Epidermal melanocyte (primary cell): Measurements from ENCODE around the gene C19orf18.
"Not testable (repeated sequence)": the region's sequence is repeated elsewhere in the genome, so short reads cannot be mapped to it uniquely, and the experiment has no call there.

Experiments used
- DNase-seq: peaks from one replicate; pipeline ENCODE4 v3.0.0; 2011; ENCODE audit warnings: low spot score; ENCODE audit not compliant: insufficient read length

Gene C19orf18

DNA sequence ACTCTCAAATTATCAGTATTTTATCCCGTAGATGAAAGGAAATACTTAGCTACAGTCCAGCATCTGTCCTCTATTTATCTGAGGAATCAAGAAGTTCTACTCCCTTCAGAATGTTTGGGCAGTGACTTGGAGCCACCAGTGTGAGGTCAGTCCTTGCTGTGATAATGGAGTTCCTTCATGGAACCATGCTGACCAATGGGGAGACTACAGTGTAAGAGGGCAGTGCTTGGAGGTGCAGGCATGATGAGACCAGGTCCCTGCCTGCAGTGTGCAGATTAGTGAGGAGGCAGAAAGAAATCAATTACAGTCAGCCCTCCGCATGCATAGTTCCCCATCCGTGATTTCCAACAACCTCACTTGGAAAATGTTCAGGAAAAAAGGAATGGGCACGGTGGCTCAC lies at the start of gene C19orf18:
C19orf18 (minus strand) TSS at position 101 of the 400 bp plus-strand sequence. CDS start 102 bp downstream, outside the sequence.
- DNase-seq = no peak

DNA sequence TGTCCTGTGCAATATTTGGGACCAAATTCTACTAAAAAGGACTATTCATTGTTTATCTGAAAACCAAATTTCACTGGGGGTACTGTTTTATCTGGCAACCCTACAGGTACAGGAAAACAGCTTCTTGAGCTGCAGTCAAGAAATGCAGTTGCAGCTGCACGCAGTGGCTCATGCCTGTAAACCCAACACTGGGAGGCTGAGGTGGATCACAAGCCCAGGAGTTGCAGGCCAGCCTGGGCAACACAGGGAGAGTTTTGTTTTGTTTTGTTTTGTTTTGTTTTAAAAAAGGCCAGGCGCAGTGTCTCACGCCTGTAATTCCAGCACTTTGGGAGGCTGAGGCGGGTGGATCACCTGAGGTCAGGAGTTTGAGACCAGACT lies 47.9 kb upstream of the C19orf18 start:
- no peak for DNase-seq

DNA sequence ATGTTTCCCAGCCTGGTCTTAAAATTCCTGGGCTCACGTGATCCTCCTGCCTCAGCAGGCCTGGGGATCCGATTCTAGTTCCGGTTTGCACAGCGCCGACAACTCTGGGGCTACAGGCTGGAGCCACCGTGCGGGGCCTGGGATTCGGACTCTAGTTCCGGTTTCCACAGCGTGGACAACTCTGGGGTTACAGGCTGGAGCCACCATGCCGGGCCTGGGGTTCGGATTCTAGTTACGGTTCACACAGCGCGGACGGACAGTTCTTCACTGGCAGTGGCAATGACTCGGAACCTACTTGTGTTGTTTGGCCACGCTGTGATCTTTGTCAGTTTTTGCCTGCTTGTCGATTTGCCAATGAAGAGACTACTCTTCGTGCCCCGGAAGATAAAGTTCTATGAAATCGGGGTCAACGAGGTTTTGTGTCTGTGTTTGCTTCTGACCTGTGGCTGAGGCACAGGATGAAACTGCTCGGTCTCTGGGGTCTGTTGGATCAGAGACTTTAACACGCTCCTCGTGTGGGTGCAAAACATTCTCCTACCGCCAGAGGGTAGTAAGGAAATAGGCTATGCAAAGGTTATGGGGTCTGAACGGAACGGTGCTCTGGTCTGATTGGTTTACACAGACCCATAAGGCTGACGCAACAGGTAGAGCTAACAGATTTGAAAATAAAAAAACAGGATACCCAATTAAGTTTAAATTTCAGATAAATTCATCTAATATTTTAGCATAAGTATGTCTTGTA lies 47.4 kb upstream of the C19orf18 start:
- DNase-seq = no peak

DNA sequence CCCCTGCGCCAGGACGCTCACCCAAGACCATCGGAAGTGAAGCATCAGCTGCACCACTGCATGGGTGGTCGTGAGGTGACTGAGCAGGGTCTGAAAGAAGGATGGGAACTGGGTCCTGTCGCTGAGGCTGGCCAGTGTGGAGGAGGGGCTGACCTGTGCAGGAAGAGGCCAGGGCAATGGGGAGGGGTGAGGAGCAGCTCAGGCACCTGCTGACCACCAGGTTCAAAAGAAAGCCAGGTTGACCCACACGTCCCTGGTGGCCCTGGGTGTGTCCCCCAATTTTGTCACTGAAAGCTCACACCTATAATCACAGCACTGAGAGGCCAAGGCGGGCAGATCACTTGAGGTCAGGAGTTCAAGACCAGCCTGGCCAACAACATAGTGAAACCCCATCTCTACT lies 45.8 kb upstream of the C19orf18 start:
- DNase-seq = no peak

DNA sequence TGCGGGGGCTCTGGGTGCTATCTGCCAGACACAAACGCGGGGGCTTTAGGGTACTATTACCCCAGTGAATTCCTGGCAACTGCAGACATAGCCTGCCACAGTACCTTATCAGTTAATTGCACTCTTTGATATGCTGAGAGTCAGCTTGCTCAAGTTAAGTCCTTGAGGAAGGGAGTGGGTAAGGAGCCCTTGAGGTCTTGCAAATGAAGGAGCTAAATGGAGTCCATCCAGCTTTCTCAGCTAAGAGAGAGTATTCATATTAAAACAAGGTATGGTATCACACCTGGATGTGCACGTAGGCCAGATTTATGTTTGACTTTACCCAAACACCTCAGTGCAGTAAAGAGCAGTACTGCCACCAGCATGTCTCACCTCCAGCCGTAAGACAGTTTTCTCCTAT lies 39.8 kb upstream of the C19orf18 start:
- no peak for DNase-seq

DNA sequence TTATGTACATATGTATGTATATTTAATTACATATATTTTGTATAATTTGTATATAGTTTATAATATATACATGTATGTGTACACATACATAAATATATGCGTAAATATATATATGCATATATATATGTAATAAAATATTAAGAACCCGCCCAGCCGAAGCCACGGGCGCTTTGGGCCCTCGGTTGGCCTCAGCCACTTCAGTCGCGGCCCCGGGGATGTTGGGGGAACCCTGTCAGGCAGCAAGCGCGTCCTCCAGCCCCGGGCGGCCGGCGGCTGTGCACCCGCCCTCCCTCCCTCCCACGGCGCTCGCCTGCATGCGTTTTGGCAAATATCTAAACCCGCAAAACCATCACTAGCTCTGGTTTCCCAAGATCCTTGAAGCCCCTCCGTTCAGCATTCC lies 36.2 kb upstream of the C19orf18 start:
- no peak for DNase-seq

DNA sequence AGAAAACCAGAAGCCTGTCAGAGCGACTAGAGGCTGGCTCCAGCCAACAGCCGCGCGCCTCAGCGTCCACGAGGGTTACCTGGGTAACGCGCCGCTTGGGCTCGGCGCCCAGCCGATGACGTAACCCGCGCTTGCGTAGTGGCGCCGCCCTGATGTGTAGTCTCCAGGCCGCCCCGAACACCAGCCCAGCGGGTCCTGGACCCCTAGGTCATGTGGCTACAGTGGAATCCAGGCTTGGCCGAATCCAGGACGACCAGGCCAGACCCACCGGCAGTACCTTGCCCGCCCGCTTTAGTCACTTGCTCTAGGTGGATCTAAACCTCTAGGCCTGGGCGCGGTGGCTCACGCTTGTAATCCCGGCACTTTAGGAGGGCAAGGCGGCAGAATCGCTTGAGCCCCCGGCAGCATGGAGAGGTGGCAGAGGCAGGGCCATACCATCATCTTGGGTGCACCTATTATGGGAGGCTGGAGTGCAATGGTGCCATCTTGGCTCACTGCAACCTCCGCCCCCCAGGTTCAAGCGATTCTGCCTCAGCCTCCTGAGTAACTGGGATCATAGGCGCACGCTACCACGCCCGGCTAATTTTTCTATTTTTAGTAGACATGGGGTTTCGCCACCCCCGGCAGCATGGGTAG lies 35.5 kb upstream of the C19orf18 start:
- no peak for DNase-seq

DNA sequence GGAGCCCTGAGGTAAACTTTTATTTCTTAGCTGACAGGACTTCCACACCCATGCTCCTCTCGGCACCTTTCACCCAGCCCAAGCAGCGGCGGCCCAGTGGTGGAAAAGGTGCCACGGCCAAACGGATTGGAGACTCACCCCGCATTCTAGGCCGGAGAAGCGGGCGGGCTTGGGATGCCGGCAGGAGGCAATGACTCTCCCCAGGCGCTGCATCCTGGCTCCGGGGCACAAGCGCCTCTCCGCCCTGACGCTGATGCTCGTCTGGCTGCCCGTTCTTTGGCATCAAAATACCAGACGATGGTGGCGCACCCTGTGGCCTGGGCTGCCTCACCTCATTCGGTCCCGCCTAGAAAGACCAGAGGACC lies 34.9 kb upstream of the C19orf18 start:
- no peak for DNase-seq

DNA sequence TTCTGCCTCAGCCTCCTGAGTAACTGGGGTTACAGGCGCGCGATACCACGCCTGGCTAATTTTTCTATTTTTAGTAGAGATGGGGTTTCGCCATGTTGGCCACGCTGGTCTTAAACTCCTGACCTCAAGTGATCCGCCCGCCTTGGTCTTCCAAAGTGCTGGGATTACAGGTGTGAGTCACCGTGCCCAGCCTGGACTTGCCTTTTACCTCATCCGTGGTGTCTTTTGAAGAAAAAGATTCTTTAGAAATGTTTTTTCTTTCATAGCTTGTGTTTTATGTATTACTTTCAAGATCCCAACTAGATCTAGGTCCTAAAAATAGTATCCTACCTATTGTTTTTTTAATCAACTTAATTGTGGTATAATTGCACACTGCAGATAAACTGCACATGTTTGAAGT lies 34.5 kb upstream of the C19orf18 start:
- not testable (repeated sequence) for DNase-seq

DNA sequence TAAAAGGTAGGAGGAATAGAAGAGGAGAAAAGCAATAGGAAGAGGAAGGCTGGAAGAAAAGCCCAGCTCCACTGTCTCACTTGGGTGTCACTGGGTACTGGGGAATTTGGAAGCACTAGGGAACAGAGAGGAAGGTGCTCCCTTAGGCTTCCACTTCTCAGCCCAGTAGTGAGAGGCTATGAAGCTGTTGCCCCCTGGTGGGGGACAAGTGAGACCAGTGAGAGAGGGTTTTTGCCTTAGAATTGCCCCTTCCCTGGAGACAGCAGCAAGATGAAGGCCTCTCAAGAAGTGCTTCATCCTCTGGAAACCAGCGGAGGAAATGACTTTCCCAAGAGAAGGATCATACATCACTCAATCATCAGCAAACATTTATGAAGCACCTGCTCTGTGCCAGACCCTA lies 33.0 kb upstream of the C19orf18 start:
- no peak for DNase-seq

DNA sequence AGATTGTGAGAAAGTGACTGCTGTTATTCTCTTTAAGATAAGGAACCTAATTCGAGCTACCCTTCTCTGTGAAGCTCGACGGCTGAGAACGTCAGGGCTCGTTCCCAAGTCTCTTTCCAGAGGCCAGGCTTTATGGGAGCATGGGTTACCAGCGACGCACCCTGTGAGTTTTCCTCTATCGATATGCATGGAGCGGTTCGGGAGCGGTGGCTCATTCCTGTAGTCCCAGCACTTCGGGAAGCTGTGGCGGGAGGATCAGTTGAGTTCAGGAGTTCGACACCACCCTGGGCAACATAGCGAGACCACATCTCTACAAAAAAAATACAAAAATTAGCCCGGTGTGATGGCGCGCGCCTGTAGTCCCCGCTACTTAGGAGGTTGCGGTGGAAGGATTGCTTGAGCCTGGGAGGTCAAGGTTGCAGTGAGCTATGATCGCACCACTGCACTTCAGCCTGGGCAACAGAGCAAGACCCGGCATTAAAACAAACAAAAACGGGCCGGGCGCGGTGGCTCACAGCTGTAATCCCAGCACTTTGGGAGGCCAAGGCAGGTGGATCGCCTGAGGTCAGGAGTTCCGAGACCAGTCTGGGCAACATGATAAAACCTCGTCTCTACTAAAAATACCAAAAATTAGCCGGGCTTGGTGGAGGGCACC lies 29.0 kb upstream of the C19orf18 start:
- DNase-seq = no peak

DNA sequence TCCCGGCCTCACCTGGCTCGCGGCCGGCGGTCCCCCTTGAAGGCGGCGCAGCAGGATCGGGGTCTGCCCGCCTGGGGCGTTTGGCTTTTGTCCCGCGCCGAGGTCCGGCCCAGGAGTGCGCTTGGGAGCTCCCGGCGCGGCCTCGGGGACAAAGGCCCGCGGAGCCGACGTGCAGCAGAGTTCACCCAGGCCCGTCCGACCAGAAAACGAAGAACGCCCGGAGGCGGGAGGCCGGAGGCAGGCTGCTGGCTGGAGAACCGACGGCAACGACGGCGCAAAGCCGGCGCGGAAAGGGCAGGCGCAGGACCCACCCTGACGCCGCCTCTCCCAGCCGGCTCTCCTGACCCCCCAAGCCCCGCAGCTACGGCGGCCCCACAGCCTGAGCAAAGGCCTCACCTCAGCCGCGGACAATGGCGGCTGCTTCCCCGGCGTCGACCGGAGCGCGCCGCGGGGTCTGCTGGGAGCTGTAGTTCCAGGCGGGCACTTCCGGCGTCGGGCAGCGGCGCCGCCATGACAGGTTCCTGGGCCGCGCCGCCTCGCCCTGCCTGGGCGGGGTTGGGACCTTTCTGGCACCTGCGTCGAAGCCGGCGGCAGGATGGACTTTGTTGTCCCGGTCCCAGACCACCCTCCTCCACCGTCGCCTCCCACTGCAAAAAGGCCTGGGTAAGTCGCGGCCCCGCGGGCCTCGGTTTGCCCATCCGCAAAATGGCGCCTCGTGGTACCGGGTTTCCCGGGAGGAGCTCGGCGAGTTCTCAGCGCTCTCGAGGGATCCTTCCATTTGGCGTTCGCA lies 28.2 kb upstream of the C19orf18 start, which contains the start of gene ZNF606:
ZNF606 (minus strand) TSS at position 437 of the 790 bp plus-strand sequence. CDS start 1,501 bp downstream, outside the sequence.
- DNase-seq = peak; percentile 92

DNA sequence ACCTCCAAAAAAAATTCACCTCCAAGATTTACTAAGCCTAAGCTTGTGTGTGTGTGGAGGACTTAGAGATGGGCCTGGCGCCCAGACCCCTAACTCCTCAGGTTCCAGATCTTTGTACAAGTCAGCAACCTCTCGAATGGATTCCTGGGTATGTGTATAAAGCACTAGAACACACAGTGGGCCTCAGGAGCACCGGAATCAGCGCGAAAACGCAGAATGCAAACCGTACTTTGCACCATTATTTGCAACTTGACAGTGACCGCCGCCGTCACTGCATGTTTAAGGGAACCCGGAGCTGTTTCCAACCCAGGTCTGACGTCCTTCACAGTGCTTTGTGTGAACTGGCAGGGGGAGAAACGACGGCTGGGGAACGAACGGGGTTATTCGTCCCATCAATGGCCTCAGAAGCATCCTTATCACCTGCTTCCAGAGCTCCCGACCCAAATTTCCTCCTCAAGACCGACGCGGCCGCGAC lies 27.6 kb upstream of the C19orf18 start:
- DNase-seq = no peak

DNA sequence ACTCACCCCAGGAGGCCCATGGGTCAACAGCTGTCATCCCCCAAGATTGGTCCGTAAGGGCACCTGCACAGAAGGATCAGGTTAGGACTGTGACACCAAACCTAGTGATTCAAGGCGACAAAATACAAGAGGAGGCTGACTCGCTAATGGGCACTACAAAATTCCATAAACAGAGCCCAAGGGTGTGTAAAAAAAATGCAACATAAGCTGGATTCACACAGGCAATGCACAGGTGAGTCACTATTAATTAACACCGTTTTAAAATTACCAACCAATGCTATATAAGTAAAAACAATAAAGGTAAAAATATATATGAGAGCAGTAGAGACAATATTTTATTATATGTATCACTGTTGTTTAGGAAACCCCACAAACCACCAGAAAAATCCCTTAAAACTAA lies 26.3 kb upstream of the C19orf18 start:
- no peak for DNase-seq

DNA sequence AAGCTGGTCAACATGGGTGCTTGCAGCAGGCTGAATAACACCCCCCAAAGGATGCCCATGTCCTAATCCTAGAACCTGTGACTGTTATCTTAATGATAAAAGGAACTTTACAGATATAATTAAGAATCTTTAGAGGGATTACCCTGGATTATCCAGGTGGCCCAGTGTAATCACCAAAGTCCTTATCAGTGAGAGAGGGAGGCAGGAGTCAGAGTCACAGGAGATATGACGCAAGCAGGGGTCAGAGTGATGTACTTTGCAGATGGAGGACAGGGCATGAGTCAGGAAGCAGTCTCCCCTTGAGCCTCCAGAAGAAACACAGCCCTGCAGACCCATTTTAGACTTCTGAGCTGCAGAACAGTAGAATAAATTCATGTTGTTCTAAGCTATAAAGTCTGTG lies 18.5 kb upstream of the C19orf18 start:
- DNase-seq = no peak

DNA sequence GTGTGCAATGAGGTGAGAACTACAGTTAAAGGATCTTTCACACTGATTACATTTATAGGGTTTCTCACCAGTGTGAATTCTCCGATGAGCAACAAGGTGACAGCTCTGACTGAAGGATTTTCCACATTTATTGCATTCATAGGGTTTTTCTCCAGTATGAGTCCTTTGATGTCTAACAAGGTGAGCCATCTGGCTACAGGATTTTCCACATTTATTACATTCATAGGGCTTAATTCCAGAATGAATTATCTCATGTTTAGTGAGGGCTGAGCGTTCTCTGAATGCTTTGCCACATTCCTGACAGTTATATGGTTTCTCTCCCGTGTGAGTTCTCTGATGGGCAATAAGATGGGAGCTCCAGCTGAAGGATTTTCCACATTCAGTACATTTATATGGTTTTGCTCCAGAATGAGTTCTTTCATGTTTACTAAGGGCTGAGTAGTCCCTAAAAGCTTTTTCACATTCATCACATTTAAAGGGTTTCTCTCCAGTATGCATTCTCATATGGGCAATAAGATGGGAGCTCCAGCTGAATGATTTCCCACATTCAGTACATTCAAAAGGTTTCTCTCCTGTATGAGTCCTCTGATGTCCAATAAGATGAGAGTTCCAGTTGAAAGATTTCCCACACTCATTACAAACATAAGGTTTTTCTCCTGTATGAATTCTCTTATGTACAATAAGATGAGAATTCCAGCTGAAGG lies 4.4 kb upstream of the C19orf18 start:
- DNase-seq = no peak

DNA sequence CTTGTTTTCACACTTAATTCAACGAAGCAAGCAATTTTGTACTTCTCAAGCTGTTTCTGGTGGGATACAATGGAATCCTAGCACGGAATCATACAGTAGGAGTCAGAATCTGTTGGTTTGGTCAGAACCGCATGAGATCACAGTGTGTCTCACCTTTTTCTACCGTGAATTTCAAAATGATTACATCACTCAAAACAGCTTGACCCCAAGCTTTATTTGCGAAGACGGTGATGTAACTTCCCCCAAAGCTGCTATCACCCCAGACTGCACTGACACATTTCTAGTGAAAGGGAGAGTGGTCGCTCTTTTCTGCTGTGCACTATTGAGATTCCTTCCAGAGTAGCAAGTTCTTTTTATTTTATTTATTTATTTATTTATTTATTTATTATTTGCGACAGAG lies 9.6 kb downstream of the C19orf18 start:
- DNase-seq = no peak

DNA sequence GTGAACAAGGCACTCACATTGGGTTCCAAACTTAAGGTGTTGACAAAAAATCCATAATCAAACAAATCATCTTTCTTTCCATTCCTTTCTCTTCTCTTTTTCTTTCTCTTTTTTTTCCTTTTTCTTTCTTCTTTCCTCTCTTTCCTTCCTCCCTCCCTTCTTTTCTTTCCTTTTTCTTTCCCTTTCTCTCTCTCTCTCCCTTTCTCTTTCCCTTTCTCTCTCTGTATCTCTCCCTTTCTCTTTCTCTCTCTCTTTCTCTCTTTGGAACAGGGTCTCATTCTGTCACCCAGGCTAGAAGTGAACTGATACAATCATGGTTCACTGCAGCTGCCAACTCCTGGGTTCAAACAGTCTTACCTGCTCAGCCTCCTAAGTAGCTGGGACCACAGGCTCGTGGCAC lies 12.5 kb downstream of the C19orf18 start:
- DNase-seq = no peak

DNA sequence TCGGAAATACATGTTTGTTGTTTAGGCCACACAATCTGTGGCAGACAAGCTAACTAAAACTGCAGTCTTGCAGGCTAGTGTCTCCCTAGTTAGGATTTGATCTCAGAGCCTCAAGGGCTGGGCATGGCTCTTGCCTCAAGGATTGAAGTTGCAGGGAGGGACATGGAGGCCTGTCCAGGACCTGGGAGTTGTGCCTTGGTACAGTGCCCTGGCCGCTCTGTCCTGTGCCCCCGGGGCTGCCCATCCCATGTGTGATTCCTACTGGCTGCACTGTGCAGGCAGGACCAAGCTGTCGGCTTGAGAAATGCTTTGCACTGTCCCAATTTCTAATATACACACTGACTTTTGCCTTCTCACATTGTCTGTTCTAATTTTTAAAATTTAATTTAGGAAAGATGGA lies 19.3 kb downstream of the C19orf18 start:
- DNase-seq = no peak

DNA sequence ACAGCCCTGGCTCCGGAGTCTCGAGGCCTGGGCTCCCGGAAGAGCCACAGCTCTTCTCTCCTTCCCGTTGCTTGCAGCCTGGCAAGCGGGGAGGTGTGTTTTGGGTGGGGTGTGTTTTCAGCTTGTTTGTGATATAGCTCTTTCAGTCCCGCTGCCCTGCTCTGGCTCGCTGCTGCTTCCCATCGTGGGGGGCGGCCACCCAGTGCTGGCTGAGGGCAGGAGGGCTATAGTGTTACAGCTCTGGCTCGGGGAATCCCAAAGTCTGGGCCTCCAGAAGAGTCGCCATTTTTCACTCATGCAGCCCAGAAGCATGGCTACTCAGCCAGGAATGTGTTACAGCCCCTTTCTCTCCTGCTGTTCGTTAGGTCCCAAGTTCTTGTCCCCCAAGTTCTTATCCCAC lies 24.6 kb downstream of the C19orf18 start:
- DNase-seq = no peak

DNA sequence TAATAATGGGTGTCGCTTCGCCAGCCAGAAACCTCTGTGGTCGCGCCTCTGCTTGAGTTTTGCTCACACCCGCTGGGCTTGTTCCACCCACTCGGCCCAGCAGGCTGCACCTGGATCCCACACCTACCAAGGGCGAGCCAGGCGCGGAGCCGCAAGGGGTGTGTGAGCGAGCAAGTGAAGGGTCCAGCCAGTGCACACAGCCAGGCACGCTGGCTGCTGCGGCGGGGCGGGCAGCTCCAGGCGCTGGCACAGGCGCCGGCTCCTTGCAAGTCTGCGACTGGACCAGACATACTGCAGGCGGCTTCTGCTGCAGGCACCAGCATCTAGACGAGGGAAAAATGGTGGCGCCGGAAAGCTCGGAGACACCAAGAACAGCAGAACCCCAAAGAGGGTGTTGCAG lies 25.0 kb downstream of the C19orf18 start:
- no peak for DNase-seq
